ENCODE results near the gene ARHGDIB. TPM values are rescaled to one million over a fixed set of nuclear protein-coding genes. Genes with fewer than 3 reads are reported as not detected.

ARHGDIB gene
- total RNA-seq, 1 experiment from 2014 or later, result 0.63 TPM

GRCh38 chr12:14988035-14988434 lies 26.6 kb upstream of the ARHGDIB start:
- in situ Hi-C loops (cut with HindIII; ENCODE audit: low pct_unique_long_range_greater_than_20kb, low sequenced_read_pairs), result no loop called here

DNA sequence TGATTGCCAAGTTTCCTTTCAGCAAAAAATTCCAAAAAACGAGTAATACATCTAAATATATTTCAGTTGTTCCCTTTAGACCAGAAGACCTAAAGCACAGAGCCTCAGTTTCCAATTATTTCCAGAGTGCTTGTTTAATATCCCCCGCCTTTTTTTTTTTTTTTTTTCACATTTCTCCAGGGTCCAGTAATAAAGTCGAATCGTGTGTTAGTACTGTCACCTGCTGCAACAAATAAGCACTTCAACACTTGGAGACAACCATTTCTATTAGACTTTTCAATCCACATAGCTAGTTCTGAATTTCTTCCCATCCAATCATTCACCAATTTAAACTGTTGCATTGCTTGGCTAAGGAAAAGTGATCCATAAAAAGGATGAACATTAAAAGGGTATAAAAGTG lies 25.0 kb upstream of the ARHGDIB start:
- no peak for DNase-seq (ENCODE audit: low read depth, low spot score)
- in situ Hi-C loops (cut with HindIII; ENCODE audit: low pct_unique_long_range_greater_than_20kb, low sequenced_read_pairs), result no loop called here

More at GRCh38 chr12:14988035-14988434, 26.6 kb upstream of the ARHGDIB start:
- DNase-seq (ENCODE audit: low read depth, low spot score), result no peak

DNA sequence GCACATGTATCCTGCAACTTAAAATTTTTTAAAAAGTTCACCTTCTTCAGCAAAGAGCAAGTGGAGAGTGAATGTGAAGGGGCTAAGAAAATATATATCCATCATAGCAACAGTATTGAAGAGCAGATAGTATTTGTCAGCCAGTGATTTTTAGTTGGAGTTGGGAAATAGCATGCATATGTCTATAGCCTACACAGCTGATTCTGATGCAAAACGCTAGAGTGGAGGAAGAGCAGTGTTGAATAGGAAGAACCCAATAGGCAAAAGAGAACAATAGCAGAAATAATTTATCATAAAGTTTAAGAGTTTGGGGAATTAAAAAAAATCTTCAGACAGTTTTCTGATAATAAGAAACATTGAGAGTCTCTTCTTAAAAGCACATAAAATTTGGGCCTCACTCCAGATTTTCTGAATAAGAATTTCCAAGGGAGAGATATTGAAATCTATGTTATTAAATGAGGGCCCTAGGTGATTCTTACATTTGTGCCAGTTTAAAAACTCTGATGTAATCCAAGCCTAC lies 23.4 kb upstream of the ARHGDIB start:
- in situ Hi-C loops (cut with HindIII; ENCODE audit: low pct_unique_long_range_greater_than_20kb, low sequenced_read_pairs), result no loop called here
- DNase-seq (ENCODE audit: low read depth, low spot score), result no peak

DNA sequence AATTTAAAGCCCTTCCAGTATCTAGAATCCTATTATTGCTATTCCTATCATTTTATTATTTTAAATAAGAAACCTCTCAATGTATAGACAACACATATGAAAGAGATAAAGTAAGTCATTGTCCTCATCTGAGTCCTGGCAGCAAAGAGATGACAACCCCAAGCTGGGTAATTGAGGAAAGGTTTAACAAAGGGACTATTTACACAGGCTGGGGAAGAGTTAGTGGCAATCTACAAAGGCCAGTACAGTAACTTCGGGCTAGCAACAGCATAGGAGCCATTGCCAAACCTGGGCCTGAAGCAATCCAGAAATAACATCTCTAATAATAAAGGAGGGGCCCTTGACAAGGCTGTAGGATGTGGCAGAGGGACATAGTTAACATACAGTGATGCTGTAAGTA lies 22.6 kb upstream of the ARHGDIB start:
- in situ Hi-C loops (cut with HindIII; ENCODE audit: low pct_unique_long_range_greater_than_20kb, low sequenced_read_pairs), result no loop called here
- peak; percentile 87 for DNase-seq (ENCODE audit: low read depth, low spot score)

DNA sequence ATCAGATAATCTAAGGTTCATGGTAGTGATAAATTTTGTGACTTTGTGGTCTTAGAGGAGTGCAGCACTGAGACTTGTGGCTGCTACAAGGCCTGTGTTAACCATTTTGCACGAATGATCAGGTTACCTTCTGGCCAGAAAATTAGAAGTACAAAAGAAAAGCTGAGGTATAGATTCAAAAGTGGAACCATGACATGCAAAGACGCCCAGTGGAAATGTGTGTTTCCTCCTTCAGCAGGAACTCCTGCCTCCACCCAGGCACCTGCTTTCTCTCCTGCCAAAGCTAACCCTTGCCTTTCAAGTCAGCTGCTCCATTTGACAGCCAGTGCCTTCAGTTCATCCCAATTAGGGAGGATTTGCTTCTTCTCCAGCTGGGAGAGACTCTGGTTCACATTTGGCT lies 21.6 kb upstream of the ARHGDIB start:
- in situ Hi-C loops (cut with HindIII; ENCODE audit: low pct_unique_long_range_greater_than_20kb, low sequenced_read_pairs), result no loop called here
- no peak for DNase-seq (ENCODE audit: low read depth, low spot score)

- in situ Hi-C loops (cut with HindIII; ENCODE audit: low pct_unique_long_range_greater_than_20kb, low sequenced_read_pairs), result no loop called here
- no peak for DNase-seq (ENCODE audit: low read depth, low spot score)
Measured at GRCh38 chr12:14982562-14982961, 21.2 kb upstream of the ARHGDIB start.

- no peak for DNase-seq (ENCODE audit: low read depth, low spot score)
- in situ Hi-C loops (cut with HindIII; ENCODE audit: low pct_unique_long_range_greater_than_20kb, low sequenced_read_pairs), result no loop called here
Measured at GRCh38 chr12:14981049-14981448, 19.6 kb upstream of the ARHGDIB start.

DNA sequence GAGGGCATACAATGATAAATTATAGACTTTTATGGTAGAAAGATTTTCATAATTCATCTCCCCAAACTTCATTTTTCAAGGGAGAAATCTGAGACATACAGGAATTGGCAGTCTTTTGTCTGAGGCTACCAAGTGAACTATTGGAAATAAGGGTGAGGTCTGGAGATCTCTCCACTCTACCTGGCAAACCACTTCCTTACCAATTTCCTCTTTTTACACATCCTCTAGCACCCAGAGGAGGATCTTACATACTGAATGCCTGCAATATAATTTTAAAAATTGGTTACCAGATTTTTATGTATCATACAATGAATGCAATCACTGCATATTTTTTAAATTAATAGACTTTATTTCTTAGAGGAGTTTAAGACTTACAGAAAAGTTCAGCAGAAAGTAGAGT lies 18.1 kb upstream of the ARHGDIB start:
- in situ Hi-C loops (cut with HindIII; ENCODE audit: low pct_unique_long_range_greater_than_20kb, low sequenced_read_pairs), result no loop called here
- DNase-seq (ENCODE audit: low read depth, low spot score), result no peak

DNA sequence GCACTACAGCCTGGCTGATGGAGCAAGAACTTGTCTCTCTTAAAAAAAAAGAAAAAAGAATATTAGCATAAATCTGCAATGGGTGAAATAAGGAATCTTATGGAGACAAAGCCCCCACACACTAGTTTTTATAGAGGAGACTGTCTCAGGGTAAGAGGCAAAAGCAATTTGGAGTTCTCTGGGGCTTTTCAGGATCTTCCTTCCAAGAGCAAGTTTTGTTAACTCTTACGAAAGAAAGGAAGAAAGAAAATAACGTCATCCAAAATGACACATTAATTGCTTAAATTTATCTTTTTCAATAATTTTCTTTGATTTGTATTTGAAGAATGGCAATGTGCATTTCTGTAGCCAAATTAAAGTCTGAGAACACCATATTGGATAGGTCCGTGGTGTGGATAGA lies 15.3 kb upstream of the ARHGDIB start:
- in situ Hi-C loops (cut with HindIII; ENCODE audit: low pct_unique_long_range_greater_than_20kb, low sequenced_read_pairs), result no loop called here
- no peak for DNase-seq (ENCODE audit: low read depth, low spot score)

- in situ Hi-C loops (cut with HindIII; ENCODE audit: low pct_unique_long_range_greater_than_20kb, low sequenced_read_pairs), result no loop called here
- no peak for DNase-seq (ENCODE audit: low read depth, low spot score)
Measured at GRCh38 chr12:14975457-14975856, 14.1 kb upstream of the ARHGDIB start.

DNA sequence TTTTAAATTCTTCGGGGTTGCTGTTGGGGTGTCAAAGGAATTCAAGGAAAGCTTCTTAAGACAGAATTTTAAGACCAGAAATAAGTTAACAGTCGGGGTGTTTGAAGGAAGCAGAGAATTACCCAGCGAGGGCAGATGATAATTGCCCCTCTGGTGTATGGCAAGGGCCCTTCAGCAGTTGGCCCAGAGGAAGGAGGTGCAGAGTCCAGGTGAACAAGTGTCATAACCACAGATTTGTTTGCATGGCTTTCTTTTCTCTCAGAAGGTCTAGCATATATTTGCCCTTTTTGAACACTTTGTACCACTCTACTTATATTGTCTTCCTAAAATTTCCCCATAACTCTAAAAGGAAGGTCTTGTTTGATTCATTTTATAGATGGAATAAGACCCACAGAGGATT lies 13.2 kb upstream of the ARHGDIB start:
- DNase-seq (ENCODE audit: low read depth, low spot score), result no peak
- in situ Hi-C loops (cut with HindIII; ENCODE audit: low pct_unique_long_range_greater_than_20kb, low sequenced_read_pairs), result no loop called here

- in situ Hi-C loops (cut with HindIII; ENCODE audit: low pct_unique_long_range_greater_than_20kb, low sequenced_read_pairs), result no loop called here
- DNase-seq (ENCODE audit: low read depth, low spot score), result no peak
Measured at GRCh38 chr12:14972816-14973215, 11.4 kb upstream of the ARHGDIB start, which contains the start of gene PDE6H. Gene PDE6H (plus strand): TSS chr12:14973042. CDS start chr12:14978013, 4,971 bp downstream.

DNA sequence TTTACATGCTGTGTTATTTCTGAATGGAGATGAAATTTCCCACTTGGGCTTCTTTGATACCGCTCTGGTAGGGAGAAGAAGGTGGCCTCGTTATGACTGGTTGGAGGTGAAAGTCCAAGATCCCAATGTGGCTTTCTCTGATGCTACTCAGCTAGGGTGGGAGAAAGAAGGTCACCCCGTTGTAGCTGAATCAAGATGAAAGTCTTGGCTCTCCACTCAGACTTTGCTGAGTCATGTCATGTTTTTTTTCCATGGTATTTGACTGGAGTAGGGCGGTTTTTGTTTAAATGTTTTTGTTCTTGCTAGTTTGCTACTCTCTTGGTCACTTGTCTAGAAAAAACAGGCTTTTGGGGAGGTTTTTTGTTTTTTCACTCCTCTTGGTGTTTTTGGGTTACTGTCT lies 9.1 kb upstream of the ARHGDIB start:
- no peak for DNase-seq (ENCODE audit: low read depth, low spot score)
- in situ Hi-C loops (cut with HindIII; ENCODE audit: low pct_unique_long_range_greater_than_20kb, low sequenced_read_pairs), result no loop called here

DNA sequence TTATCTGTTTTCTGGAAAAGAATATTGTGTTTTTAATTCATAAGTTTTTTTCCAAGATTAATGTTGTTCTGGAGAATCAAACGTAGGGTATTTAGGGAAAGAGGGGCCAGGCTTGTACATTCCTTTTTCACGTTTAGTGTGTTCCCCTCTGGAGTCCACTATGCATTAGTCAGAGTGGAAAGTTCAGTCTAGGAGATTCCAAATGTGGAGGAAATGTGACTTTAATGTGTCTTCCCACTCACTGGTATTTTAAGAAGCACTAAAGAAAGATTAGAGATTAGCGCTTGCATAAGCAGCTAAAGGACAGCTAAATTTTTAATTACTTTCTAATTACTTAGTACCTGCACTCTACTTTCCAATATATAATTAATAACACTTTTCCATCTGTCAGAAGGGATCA lies 7.1 kb upstream of the ARHGDIB start:
- no peak for DNase-seq (ENCODE audit: low read depth, low spot score)
- in situ Hi-C loops (cut with HindIII; ENCODE audit: low pct_unique_long_range_greater_than_20kb, low sequenced_read_pairs), result no loop called here

DNA sequence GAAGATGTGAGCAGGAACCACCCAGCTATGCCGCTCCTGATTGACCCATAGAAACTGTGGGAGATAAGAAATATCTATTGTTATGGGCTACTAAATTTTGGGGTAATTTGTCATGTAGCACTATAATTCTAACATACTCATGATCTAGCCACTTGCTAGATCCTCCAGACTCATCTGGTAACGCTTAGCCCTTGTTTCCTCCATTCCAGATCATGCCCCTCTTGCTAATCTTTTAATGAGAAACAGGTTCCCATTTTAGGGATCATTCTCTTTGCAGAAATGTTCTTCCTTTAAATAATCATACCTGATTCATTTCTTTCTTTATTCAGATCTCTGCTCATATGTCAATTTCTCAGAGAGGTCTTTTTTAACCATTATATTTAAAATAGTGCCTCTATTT lies 3.8 kb upstream of the ARHGDIB start:
- in situ Hi-C loops (cut with HindIII; ENCODE audit: low pct_unique_long_range_greater_than_20kb, low sequenced_read_pairs), result no loop called here
- no peak for DNase-seq (ENCODE audit: low read depth, low spot score)

GRCh38 chr12:14964406-14964805 lies 3.0 kb upstream of the ARHGDIB start:
- in situ Hi-C loops (cut with HindIII; ENCODE audit: low pct_unique_long_range_greater_than_20kb, low sequenced_read_pairs), result no loop called here

GRCh38 chr12:14963520-14963919 lies 2.1 kb upstream of the ARHGDIB start:
- DNase-seq (ENCODE audit: low read depth, low spot score), result no peak
- in situ Hi-C loops (cut with HindIII; ENCODE audit: low pct_unique_long_range_greater_than_20kb, low sequenced_read_pairs), result no loop called here

More at GRCh38 chr12:14964406-14964805, 3.0 kb upstream of the ARHGDIB start:
- DNase-seq (ENCODE audit: low read depth, low spot score), result no peak

DNA sequence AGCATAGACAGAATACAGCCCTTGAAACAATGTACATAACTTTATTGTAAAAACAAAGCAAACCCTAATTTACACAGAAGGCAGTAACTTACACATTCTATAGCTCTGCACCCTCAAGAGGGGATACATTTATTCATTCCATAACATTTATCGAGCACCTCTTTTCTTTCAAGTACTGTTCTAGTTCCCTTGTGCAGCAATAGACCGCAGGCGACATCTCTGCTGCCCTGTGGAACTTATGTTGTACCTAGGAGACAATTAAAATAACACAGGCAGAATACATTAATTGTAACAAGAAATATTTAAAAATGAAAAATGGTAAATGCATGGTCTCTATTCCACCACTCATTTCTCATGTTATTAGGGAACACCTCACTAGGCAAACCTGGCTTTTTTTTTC lies 1.4 kb upstream of the ARHGDIB start:
- in situ Hi-C loops (cut with HindIII; ENCODE audit: low pct_unique_long_range_greater_than_20kb, low sequenced_read_pairs), result no loop called here
- no peak for DNase-seq (ENCODE audit: low read depth, low spot score)

DNA sequence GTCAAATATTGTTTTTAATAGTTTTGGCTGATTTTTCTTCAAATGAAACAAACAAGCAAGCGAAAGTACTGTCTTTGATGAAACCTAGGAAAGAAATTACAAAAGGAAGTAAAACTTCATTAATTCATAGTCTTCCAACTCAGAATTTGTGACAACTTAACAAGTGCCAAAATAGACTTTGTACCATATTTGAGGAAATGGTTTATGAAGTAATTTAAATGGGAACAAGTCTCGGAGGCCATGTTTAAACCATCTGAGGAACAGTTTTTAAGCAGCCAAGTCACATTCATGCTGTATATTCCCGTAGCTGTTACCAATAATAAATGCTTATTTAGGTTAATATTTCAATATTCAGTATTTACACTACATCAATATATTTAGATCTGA lies 745 bp upstream of the ARHGDIB start:
- in situ Hi-C loops (cut with HindIII; ENCODE audit: low pct_unique_long_range_greater_than_20kb, low sequenced_read_pairs), result no loop called here
- no peak for DNase-seq (ENCODE audit: low read depth, low spot score)
